ENCODE results near the gene COPB2.

Gene COPB2

DNA sequence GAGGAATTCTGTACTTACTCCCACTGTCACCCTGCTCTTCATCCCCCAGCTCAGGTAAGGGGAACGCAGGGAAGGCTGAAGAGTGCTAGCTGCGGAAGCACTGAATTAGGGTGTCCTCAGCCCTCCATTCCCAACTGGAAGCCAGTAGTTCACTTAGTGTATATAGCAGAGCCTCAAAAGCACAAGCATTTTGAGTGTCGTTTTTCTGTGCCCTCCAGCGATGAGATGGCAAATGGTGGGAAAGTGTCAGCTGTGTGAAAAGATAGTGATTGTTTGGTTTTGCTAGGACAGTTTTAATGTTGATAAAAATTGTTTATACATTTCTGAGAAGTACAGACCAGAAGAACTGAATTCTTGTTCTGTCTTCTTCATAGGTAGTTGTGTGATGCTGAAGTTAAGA lies 34.8 kb downstream of the COPB2 start:
- Histone ChIP-seq H3K27me3 (ENCODE audit: control insufficient read depth, low read length) (no peaks in the 10 kb centered on the region), H3K9me3 (ENCODE audit: control insufficient read depth, insufficient read depth, low read length) (no peaks in the 10 kb centered on the region), H3K4me2 (ENCODE audit: low read length) (no peak overlapping the region), H3K36me3 (ENCODE audit: control insufficient read depth, low read length) (peaks cover 92% of the 10 kb centered on the region), H3K27ac (ENCODE audit: low read depth, low read length) (no peak overlapping the region), H3K9me2 (replicated peaks; ENCODE audit: control insufficient read depth, low read length) (no peaks in the 10 kb centered on the region), H4K20me1 (ENCODE audit: control insufficient read depth, insufficient read depth, low read depth, low read length) (no peaks in the 10 kb centered on the region), H3F3A (ENCODE audit: control insufficient read depth, insufficient read depth) (peaks cover 8% of the 10 kb centered on the region; the same call in 1 of the 2 replicates), H3K4me3 (ENCODE audit: low read length) (no peak overlapping the region), H3K79me2 (ENCODE audit: control insufficient read depth, low read length) (no peaks in the 10 kb centered on the region), H3K4me1 (ENCODE audit: control insufficient read depth, low read length) (peaks cover 13% of the 10 kb centered on the region)
- TF ChIP-seq CTCF (IDR thresholded peaks at IDR 0.05; ENCODE audit: low read depth, low read length, poor library complexity, severe bottlenecking) (no peak), EZH2phosphoT487 (IDR thresholded peaks at IDR 0.05; ENCODE audit: borderline replicate concordance, low read length) (no peak)

GRCh38 chr3:139353920-139354556 lies 35.4 kb downstream of the COPB2 start:
- Histone ChIP-seq H3K4me3 (ENCODE audit: low read length) (no peak overlapping the region), H3K27me3 (ENCODE audit: control insufficient read depth, low read length) (no peaks in the 10 kb centered on the region), H4K20me1 (ENCODE audit: control insufficient read depth, insufficient read depth, low read depth, low read length) (no peaks in the 10 kb centered on the region), H3K4me1 (ENCODE audit: control insufficient read depth, low read length) (peaks cover 6% of the 10 kb centered on the region), H3F3A (ENCODE audit: control insufficient read depth, insufficient read depth) (peaks cover 3% of the 10 kb centered on the region; the same call in 1 of the 2 replicates), H3K4me2 (ENCODE audit: low read length) (no peak overlapping the region), H3K9me2 (replicated peaks; ENCODE audit: control insufficient read depth, low read length) (no peaks in the 10 kb centered on the region), H3K36me3 (ENCODE audit: control insufficient read depth, low read length) (peaks cover 92% of the 10 kb centered on the region), H3K27ac (ENCODE audit: low read depth, low read length) (no peak overlapping the region), H3K79me2 (ENCODE audit: control insufficient read depth, low read length) (no peaks in the 10 kb centered on the region), H3K9me3 (ENCODE audit: control insufficient read depth, insufficient read depth, low read length) (no peaks in the 10 kb centered on the region)
- TF ChIP-seq CTCF (IDR thresholded peaks at IDR 0.05; ENCODE audit: low read depth, low read length, poor library complexity, severe bottlenecking) (peak; percentile 53), EZH2phosphoT487 (IDR thresholded peaks at IDR 0.05; ENCODE audit: borderline replicate concordance, low read length) (no peak)

DNA sequence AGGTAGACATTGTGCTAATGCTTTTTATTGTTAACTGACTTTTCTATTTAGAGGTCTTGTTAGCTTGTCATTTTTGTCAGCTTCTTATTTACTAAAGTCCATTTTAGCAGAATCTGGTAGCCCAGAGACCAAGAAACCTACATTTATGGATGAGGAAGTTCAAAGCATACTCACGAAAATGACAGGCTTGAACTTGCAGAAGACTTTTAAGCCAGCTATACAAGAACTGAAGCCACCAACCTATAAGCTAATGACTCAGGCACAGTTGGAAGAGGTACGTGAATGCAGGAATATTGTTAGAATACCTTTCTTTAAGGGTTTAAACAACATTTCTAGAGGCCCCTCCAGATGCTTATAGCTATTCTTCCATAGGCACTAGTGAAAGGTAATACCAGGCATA lies 42.7 kb downstream of the COPB2 start:
- Histone ChIP-seq H3K79me2 (ENCODE audit: control insufficient read depth, low read length) (peaks cover 38% of the 10 kb centered on the region), H3K9me3 (ENCODE audit: control insufficient read depth, insufficient read depth, low read length) (no peaks in the 10 kb centered on the region), H4K20me1 (ENCODE audit: control insufficient read depth, insufficient read depth, low read depth, low read length) (no peaks in the 10 kb centered on the region), H3K4me3 (ENCODE audit: low read length) (no peak overlapping the region), H3K27me3 (ENCODE audit: control insufficient read depth, low read length) (no peaks in the 10 kb centered on the region), H3F3A (ENCODE audit: control insufficient read depth, insufficient read depth) (no peaks in the 10 kb centered on the region), H3K4me2 (ENCODE audit: low read length) (no peak overlapping the region), H3K36me3 (ENCODE audit: control insufficient read depth, low read length) (peaks cover 54% of the 10 kb centered on the region), H3K4me1 (ENCODE audit: control insufficient read depth, low read length) (peaks cover 15% of the 10 kb centered on the region), H3K27ac (ENCODE audit: low read depth, low read length) (no peak overlapping the region), H3K9me2 (replicated peaks; ENCODE audit: control insufficient read depth, low read length) (no peaks in the 10 kb centered on the region)
- no peak for TF ChIP-seq CTCF (IDR thresholded peaks at IDR 0.05; ENCODE audit: low read depth, low read length, poor library complexity, severe bottlenecking)
- no peak for TF ChIP-seq EZH2phosphoT487 (IDR thresholded peaks at IDR 0.05; ENCODE audit: borderline replicate concordance, low read length)
